K562 treated with DMSO at 1 percent for 48 hours (cell line): ENCODE results near the gene TNIP1. TPM values are rescaled to one million over a fixed set of nuclear protein-coding genes. Genes with fewer than 3 reads are reported as not detected.

Experiments
- total RNA-seq: library from RNA; unstranded; fragments of 300-600 nt; gene quantifications from 2 replicates; pipeline ENCODE4 v1.2.3, GENCODE V29; 2022; ENCODE audit warnings: low replicate concordance; ENCODE audit errors: extremely low read depth

Gene TNIP1, protein sequence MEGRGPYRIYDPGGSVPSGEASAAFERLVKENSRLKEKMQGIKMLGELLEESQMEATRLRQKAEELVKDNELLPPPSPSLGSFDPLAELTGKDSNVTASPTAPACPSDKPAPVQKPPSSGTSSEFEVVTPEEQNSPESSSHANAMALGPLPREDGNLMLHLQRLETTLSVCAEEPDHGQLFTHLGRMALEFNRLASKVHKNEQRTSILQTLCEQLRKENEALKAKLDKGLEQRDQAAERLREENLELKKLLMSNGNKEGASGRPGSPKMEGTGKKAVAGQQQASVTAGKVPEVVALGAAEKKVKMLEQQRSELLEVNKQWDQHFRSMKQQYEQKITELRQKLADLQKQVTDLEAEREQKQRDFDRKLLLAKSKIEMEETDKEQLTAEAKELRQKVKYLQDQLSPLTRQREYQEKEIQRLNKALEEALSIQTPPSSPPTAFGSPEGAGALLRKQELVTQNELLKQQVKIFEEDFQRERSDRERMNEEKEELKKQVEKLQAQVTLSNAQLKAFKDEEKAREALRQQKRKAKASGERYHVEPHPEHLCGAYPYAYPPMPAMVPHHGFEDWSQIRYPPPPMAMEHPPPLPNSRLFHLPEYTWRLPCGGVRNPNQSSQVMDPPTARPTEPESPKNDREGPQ
- not detected in 2 replicates for total RNA-seq

DNA sequence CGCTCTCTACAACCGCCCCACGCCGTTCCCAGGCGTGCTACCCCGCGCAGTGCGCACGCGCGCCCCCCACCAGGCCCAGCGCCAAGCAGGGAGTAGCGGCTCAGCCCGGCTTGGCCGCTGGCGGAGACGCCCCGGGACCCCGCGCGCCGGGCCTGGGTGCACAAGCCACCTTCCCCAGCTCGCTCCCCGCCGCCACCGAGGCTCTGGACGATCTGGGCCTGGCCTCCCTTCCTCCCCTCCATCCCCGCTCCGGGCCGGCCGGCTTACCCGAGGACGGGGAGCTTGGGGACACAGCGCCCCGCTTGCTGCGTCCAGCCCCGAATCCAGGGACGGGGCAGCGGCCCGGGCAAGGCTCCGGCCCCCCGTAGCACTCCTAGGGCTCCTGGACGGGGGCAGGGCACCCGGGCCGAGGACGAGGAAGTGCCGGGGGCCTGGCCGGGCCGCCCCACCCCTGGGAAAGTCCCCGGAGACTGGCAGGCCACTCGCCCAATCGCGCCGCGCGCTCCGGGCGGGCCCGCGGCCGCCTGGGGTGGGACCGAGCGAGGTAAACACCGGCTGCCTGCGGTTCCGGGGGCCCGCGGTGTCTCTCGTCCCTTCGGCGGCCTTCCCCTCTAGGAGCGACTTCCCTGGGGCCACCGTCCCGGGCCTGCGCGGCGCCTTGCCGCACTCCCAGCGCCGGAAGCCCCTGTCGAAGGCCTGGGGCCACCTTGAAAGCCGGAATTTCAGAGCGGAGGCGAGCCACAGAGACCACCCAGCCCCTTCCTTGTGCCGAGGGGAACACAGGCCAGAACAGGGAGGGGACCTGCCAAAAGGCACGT lies at the start of gene TNIP1:
TNIP1 (minus strand) TSS at position 422 of the 818 bp plus-strand sequence. CDS start 15,939 bp downstream, outside the sequence.

DNA sequence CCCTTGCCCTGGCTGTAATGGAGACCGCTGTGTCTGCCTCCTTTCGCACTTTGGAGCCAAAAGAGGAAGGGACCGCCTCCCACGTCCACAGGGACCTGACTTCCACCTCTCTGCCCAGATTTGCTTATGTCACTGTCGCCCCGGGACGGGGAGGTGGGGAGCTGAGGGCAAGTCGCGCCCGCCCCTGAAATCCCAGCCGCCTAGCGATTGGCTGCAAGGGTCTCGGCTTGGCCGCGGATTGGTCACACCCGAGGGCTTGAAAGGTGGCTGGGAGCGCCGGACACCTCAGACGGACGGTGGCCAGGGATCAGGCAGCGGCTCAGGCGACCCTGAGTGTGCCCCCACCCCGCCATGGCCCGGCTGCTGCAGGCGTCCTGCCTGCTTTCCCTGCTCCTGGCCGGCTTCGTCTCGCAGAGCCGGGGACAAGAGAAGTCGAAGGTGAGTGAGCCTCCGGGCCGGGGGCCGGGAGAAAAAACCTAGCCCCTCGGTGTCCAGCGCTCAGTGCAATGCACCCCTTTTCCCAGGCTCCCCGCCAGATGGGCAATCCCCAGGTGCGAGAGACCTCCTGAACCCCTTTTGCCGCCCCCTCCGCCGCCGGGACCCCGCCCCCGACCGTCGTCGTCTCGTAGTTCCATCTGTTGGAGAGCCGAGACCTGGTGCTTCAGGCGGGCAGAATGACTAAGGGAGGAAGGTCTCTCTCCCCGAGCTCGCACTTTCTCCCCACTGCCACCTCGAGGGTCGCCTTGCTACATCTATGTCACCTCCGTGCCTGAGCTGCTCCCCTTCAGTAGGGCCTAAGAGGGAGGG lies 60.3 kb downstream of the TNIP1 start, which contains the start of gene GPX3:
GPX3 (plus strand) TSS at position 288 of the 807 bp plus-strand sequence; CDS start at position 352, 64 bp downstream.

Other genes with a start within 250 kb of the TNIP1 start
- gene IRGM, start 234.5 kb downstream of the TNIP1 start, total RNA-seq = not detected in 2 replicates
- not detected in 2 replicates for gene ZNF300, start 176.1 kb downstream of the TNIP1 start, total RNA-seq
- gene GPX3, start 60.4 kb downstream of the TNIP1 start, total RNA-seq = not detected in 2 replicates
- not detected in 2 replicates for gene ANXA6, start 76.7 kb upstream of the TNIP1 start, total RNA-seq
- gene CCDC69, start 143.1 kb upstream of the TNIP1 start, total RNA-seq = not detected in 2 replicates
- gene GM2A, start 172.2 kb upstream of the TNIP1 start, total RNA-seq = not detected in 2 replicates
- gene SLC36A3, start 222.7 kb upstream of the TNIP1 start, total RNA-seq = not detected in 2 replicates